Sigmoid colon (tissue), 7 donors: ENCODE results near the gene MPC1. TPM values are rescaled to one million over a fixed set of nuclear protein-coding genes. Genes with fewer than 3 reads are reported as not detected.
"Not testable (repeated sequence)": the region's sequence is repeated elsewhere in the genome, so short reads cannot be mapped to it uniquely, and the experiment has no call there.

Experiments used
- DNase-seq: peaks from one replicate; pipeline ENCODE4 v3.0.0-alpha.2; 2019
- H3K27ac ChIP-seq, 4 donors: fragments of 200-600 bp; sonication (generic); one replicate each; pipeline ENCODE4 v1.5.1; 2016 to 2019; ENCODE audit warnings: mild to moderate bottlenecking in 1 of 4
- H3K27me3 ChIP-seq, 3 donors: fragments of 200-600 bp; sonication (generic); one replicate each; pipeline ENCODE4 v1.5.1; 2019; ENCODE audit warnings: mild to moderate bottlenecking in 1 of 3
- H3K36me3 ChIP-seq, 4 donors: fragments of 200-600 bp; sonication (generic); one replicate each; pipeline ENCODE4 v1.5.1; 2016 to 2019
- H3K4me1 ChIP-seq, 4 donors: fragments of 200-600 bp; sonication (generic); one replicate each; pipeline ENCODE4 v1.5.1; 2017 to 2019
- H3K4me3 ChIP-seq, 4 donors: fragments of 200-600 bp; sonication (generic); one replicate each; pipeline ENCODE4 v1.5.1; 2017 to 2019; ENCODE audit warnings: mild to moderate bottlenecking in 2 of 4, moderate library complexity in 1 of 4
- H3K9me3 ChIP-seq, 4 donors: fragments of 200-600 bp in 3 of 4; sonication (generic) in 3 of 4; one replicate each; pipeline versions ENCODE4 v1.5.1 to v1.6.1; 2013 to 2019
- EP300 ChIP-seq, 4 donors: sonication (generic); formaldehyde crosslinking; IDR thresholded peaks; one replicate each; pipeline ENCODE4 v1.6.1; 2017; ENCODE audit warnings: antibody characterized with exemption in 4 of 4
- POLR2A ChIP-seq, 2 donors: fragments of 450-650 bp; IDR thresholded peaks; one replicate each; pipeline ENCODE4 v1.6.1; 2016; ENCODE audit warnings: antibody characterized with exemption in 2 of 2, mild to moderate bottlenecking in 2 of 2, moderate library complexity in 2 of 2
- POLR2AphosphoS5 ChIP-seq, 4 donors: sonication (generic); formaldehyde crosslinking; IDR thresholded peaks; one replicate each; pipeline ENCODE4 v1.6.1; 2017; ENCODE audit warnings: antibody characterized with exemption in 4 of 4
- WGBS, 2 donors: extraction: QIAGEN DNeasy Blood & Tissue Kit; methylation state at CpG; one replicate each; pipeline ENCODE4 v1.1.7; 2013; 5-methylcytosine and 5-hydroxymethylcytosine counted together
- intact Hi-C: fragments of 100-400 bp; cut with DNase I; formaldehyde crosslinking; loops from one replicate; pipeline ENCODE4 v1.15.1; 2023
- polyA plus RNA-seq, 3 donors: library from polyadenylated mRNA; stranded (reverse); fragments of 200-250 nt; gene quantifications; one replicate each; pipeline ENCODE4 v1.2.3, GENCODE V29; 2013
- total RNA-seq, 4 donors: library from RNA; depleted of rRNA; stranded (reverse); fragments of >200 nt; gene quantifications; one replicate each; pipeline ENCODE4 v1.1.0, GENCODE V29; 2016
- TF ChIP-seq, protein P1 (sequence below), 4 experiments: fragments of 450-650 bp in 3 of 4; fragments of 200-600 bp in 1 of 4; IDR thresholded peaks; one replicate each; pipeline ENCODE4 v1.5.1; 2016 to 2019; ENCODE audit warnings: antibody characterized with exemption in 4 of 4, mild to moderate bottlenecking in 3 of 4, moderate library complexity in 2 of 4
- donor health status: healthy with polysubstance abuse.
- donor health status: Bipolar disorder and iron deficiency.
- donor health status: healthy.

MPC1 gene
- total and polyA plus RNA-seq, 7 donors = 52.9 to 310 (median 82.0) TPM

DNA sequence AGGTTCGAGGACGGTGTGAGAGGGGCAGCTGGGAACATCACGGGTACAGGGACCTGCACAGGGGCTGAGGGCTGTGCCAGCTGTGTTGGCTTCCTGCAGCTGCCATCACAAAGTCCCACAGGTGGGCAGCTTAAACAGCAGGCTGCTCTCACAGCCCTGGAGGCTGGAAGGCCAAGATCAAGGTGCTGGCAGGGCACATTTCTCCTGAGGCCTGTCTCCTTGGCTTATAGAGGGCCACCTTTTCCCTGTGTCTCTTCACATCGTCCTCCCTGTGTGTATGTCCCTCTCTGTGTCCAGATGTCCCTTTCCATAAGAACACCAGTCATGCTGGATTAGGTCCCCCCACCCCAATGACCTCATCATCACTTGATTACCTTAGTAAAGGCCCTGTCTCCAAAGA is 15.1 kb upstream of the MPC1 start:
- Histone ChIP-seq H3K4me1 (peaks cover 0 to 4% (median 0%) of the 10 kb centered on the region in 4 donors), H3K9me3 (no peaks in the 10 kb centered on the region), H3K36me3 (no peaks in the 10 kb centered on the region), H3K4me3 (no peak overlapping the region), H3K27ac (no peak overlapping the region), H3K27me3 (peaks cover 2 to 28% (median 12%) of the 10 kb centered on the region in 3 donors)
- no peak for DNase-seq
- intact Hi-C loops = no loop called here
- TF ChIP-seq EP300 (IDR thresholded peaks at IDR 0.05) = no peak
- WGBS, 2 donors = 91 to 94% methylated on average over 4 of the region's 4 CpGs

DNA sequence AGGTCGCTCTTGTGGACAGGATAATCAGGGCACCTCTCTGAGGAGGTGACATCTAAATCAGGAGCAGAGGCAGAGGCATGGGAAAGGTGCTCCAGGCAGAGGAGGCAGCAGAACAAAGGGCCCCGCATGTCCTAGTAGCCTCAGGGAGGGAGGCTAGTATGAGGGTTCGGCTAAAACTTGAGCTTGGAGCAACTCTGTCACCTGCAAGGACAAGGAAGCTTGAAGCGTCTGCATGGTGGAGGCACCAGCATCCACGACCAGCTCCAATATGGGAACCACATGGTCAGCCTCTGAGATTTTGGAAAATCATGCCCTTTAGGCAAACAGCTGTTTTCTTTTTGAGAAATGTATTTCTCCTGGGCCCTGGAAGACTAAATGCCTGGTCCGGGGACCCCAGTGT is 13.0 kb upstream of the MPC1 start:
- peaks cover 2 to 28% (median 12%) of the 10 kb centered on the region in 3 donors for H3K27me3 ChIP-seq
- intact Hi-C loops = no loop called here

DNA sequence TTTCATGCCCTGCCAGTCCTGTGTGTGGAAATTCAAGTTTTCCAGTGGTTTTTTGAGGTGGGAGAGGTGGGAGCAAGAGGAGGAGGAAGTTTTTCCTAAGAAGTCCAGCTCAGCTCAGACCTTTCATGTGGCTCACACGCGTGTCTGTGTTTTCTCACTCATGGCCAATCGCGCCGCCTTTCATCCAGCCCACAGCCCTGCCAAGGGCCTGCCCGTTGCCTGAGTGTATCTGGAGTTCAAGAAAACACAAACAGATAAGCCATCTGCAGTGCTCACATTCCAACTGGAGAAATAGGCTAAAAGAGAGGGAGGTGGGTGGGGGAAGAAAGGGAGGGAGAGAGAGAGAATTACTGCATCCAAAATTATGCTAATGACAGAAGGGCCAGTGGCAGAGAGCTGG is 12.6 kb upstream of the MPC1 start:
- no peak for DNase-seq
- intact Hi-C loops = no loop called here
- peaks cover 2 to 28% (median 12%) of the 10 kb centered on the region in 3 donors for H3K27me3 ChIP-seq
- whole genome bisulfite sequencing, 2 donors = 75 to 79% methylated on average over 6 of the region's 6 CpGs
- TF ChIP-seq EP300 (IDR thresholded peaks at IDR 0.05) (no peak), POLR2AphosphoS5 (IDR thresholded peaks at IDR 0.05) (no peak), POLR2A (IDR thresholded peaks at IDR 0.05) (no peak)
- H3K9me3 ChIP-seq = no peaks in the 10 kb centered on the region
- no peaks in the 10 kb centered on the region for H3K4me1 ChIP-seq
- no peaks in the 10 kb centered on the region for H3K36me3 ChIP-seq
- no peak overlapping the region for H3K4me3 ChIP-seq
- H3K27ac ChIP-seq = no peak overlapping the region

More for the DNA sequence above, 13.0 kb upstream of the MPC1 start:
- Histone ChIP-seq H3K27ac (no peak overlapping the region), H3K9me3 (no peaks in the 10 kb centered on the region), H3K36me3 (no peaks in the 10 kb centered on the region), H3K4me1 (peaks cover 0 to 2% (median 0%) of the 10 kb centered on the region in 4 donors), H3K4me3 (no peak overlapping the region)
- WGBS, 2 donors = 87 to 91% methylated on average over 6 of the region's 6 CpGs
- TF ChIP-seq POLR2AphosphoS5 (IDR thresholded peaks at IDR 0.05) (no peak), EP300 (IDR thresholded peaks at IDR 0.05) (no peak), POLR2A (IDR thresholded peaks at IDR 0.05) (no peak)
- TF ChIP-seq, protein P1, sequence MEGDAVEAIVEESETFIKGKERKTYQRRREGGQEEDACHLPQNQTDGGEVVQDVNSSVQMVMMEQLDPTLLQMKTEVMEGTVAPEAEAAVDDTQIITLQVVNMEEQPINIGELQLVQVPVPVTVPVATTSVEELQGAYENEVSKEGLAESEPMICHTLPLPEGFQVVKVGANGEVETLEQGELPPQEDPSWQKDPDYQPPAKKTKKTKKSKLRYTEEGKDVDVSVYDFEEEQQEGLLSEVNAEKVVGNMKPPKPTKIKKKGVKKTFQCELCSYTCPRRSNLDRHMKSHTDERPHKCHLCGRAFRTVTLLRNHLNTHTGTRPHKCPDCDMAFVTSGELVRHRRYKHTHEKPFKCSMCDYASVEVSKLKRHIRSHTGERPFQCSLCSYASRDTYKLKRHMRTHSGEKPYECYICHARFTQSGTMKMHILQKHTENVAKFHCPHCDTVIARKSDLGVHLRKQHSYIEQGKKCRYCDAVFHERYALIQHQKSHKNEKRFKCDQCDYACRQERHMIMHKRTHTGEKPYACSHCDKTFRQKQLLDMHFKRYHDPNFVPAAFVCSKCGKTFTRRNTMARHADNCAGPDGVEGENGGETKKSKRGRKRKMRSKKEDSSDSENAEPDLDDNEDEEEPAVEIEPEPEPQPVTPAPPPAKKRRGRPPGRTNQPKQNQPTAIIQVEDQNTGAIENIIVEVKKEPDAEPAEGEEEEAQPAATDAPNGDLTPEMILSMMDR (IDR thresholded peaks at IDR 0.05) = no peak
- DNase-seq = no peak

DNA sequence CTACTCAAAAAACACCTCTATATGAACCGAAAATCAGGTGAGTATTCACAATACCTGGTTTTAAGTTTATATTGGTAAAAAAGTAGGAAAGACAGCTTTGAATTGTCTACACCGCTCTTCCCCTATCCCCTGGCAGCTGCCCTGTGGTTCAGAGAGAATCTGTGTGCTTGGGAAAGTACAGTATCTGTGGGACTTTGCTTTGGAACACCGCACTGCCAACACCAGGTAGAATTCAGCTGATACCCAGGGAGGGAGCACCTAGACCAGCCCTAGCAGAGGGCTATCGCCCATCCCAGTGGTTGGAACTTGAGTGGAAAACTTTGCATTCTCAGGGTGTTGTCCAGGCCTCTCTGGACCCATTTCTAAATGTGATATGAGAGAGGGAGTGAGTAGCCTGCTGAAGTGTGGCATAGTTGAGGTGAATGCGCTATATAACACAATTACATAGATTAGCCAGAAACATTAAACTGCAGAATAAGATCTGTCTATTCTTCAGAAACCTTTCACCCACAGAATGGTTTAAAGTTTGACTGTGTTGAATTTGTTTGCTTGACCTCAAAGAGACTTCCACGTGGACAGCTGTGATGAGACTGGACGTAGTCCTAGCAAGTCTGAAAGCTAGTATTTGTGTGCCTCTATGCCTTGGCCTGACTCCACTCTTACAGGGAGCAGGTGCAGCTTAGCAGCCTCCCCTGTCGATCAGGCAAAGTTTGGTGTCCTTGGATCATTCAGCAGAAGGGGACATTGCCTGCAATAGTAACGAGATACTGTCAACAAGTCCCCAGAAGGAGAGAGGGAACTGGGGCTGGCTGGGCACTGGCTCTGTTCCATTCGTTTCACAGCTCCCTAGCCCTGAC is 11.5 kb upstream of the MPC1 start:
- no peak for DNase-seq
- H3K27ac ChIP-seq = no peak overlapping the region
- no peak overlapping the region for H3K4me3 ChIP-seq
- no peaks in the 10 kb centered on the region for H3K36me3 ChIP-seq
- no peaks in the 10 kb centered on the region for H3K9me3 ChIP-seq
- H3K27me3 ChIP-seq = peaks cover 2 to 28% (median 12%) of the 10 kb centered on the region in 3 donors
- 58 to 80% methylated on average over 10 of the region's 10 CpGs for WGBS, 2 donors
- TF ChIP-seq, protein P1 (IDR thresholded peaks at IDR 0.05) = no peak
- TF ChIP-seq POLR2AphosphoS5 (IDR thresholded peaks at IDR 0.05) (no peak), POLR2A (IDR thresholded peaks at IDR 0.05) (no peak), EP300 (IDR thresholded peaks at IDR 0.05) (no peak)
- H3K4me1 ChIP-seq = no peaks in the 10 kb centered on the region
- intact Hi-C loops = no loop called here

DNA sequence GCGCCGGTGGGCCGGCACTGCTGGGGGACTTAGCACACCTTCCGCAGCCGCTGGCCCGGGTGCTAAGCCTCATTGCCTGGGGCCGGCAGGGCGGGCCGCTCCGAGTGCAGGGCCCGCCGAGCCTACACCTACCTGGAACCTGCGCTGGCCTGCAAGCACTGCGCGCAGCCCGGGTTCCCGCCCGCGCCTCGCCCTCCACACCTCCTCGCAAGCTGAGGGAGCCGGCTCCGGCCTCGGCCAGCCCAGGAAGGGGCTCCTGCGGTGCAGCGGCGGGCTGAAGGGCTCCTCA is 10.7 kb upstream of the MPC1 start:
- Histone ChIP-seq H3K27me3 (peaks cover 2 to 28% (median 12%) of the 10 kb centered on the region in 3 donors), H3K4me3 (no peak overlapping the region), H3K36me3 (no peaks in the 10 kb centered on the region), H3K4me1 (no peaks in the 10 kb centered on the region), H3K9me3 (no peaks in the 10 kb centered on the region), H3K27ac (no peak overlapping the region)
- intact Hi-C loops = no loop called here
- DNase-seq = no peak
- WGBS, 2 donors = 75 to 88% methylated on average over 27 of the region's 27 CpGs
- TF ChIP-seq POLR2A (IDR thresholded peaks at IDR 0.05) (no peak), POLR2AphosphoS5 (IDR thresholded peaks at IDR 0.05) (no peak), EP300 (IDR thresholded peaks at IDR 0.05) (no peak)
- TF ChIP-seq, protein P1 (IDR thresholded peaks at IDR 0.05) = no peak

DNA sequence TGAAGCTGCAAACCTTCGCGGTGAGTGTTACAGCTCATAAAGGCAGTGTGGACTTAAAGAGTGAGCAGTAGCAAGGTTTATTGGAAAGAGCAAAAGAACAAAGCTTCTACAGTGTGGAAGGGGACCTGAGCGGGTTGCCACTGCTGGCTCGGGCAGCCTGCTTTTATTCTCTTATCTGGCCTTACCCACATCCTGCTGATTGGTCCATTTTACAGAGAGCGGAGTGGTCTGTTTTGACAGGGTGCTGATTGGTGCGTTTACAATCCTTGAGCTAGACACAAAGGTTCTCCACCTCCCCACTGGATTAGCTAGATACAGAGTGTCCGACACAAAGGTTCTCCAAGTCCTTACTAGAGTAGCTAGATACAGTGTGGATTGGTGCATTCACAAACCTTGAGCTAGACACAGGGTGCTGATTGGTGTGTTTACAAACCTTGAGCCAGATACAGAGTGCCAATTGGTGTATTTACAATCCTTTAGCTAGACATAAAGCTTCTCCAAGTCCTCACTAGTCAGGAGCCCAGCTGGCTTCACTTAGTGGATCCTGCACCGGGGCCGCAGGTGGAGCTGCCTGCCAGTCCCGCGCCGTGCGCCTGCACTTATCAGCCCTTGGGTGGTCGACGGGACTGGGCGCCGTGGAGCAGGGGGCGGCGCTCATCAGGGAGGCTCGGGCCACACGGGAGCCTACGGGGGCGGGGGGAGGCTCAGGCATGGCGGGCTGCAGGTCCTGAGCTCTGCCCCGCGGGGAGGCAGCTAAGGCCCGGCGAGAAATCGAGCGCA is 10.2 kb upstream of the MPC1 start:
- H3K9me3 ChIP-seq, H3K4me3 ChIP-seq, intact Hi-C loops, H3K36me3 ChIP-seq, H3K27ac ChIP-seq, DNase-seq, H3K4me1 ChIP-seq: not testable (repeated sequence)
- WGBS, 2 donors = 77 to 86% methylated on average over 30 of the region's 30 CpGs
- H3K27me3 ChIP-seq = peaks cover 2 to 25% (median 11%) of the 10 kb centered on the region in 3 donors
